Osteocyte (in vitro differentiated cells): ENCODE measurements around the gene NFIB. TPM values are rescaled to one million over a fixed set of nuclear protein-coding genes. Genes with fewer than 3 reads are reported as not detected.

ENCODE experiments used
- DNase-seq: peaks from one replicate; pipeline ENCODE4 v3.0.0; 2021; ENCODE audit warnings: mixed read lengths; ENCODE audit not compliant: unreplicated experiment; ENCODE audit errors: extremely low spot score
- H3K27ac Mint-ChIP-seq: one replicate; pipeline ENCODE4 v1.8.0; 2021; ENCODE audit warnings: mild to moderate bottlenecking, mixed read lengths; ENCODE audit not compliant: unreplicated experiment
- H3K27me3 Mint-ChIP-seq: one replicate; pipeline ENCODE4 v1.8.0; 2021; ENCODE audit warnings: mixed read lengths; ENCODE audit not compliant: unreplicated experiment
- H3K36me3 Mint-ChIP-seq: one replicate; pipeline ENCODE4 v1.8.0; 2021; ENCODE audit warnings: mixed read lengths; ENCODE audit not compliant: unreplicated experiment
- H3K4me1 Mint-ChIP-seq: one replicate; pipeline ENCODE4 v1.8.0; 2021; ENCODE audit warnings: mixed read lengths; ENCODE audit not compliant: unreplicated experiment
- H3K4me3 Mint-ChIP-seq: one replicate; pipeline ENCODE4 v1.8.0; 2021; ENCODE audit warnings: mild to moderate bottlenecking, moderate library complexity, mixed read lengths; ENCODE audit not compliant: unreplicated experiment
- H3K9me3 Mint-ChIP-seq: one replicate; pipeline ENCODE4 v1.8.0; 2021; ENCODE audit warnings: mixed read lengths; ENCODE audit not compliant: unreplicated experiment
- total RNA-seq: library from RNA; stranded (reverse); gene quantifications from 2 replicates; pipeline ENCODE4 v1.2.1, GENCODE V29; 2021
- TF ChIP-seq, protein P1 (sequence below): fragments of 200-600 bp; sonication (generic); IDR thresholded peaks from 2 replicates; pipeline ENCODE4 v1.5.0; 2021; ENCODE audit warnings: antibody characterized with exemption, mild to moderate bottlenecking, moderate library complexity

NFIB gene
- total RNA-seq, 1 donor from 2014 or later, result 36.1 TPM

DNA sequence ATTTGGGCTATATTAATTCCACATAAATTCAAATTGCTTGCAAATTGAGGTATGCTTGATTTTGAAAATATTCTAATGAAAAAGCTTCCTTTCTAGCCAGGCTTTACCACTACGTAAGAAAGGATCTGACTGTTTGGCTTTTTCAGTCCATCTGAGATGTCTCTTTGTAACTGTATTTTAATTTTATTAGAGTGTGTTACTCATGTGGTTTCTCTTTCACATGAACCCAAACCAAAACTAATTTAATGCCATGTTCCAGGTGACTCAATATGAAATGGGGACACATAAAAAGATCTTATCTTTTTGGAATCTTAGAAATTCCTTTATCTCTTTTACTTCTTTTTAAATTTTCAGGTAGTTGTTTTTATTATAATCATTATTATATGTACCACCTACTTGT, 85.3 kb downstream of the NFIB start:
- H3K4me1 Mint-ChIP-seq, result peaks cover 3% of the 10 kb centered on the region
- H3K27me3 Mint-ChIP-seq, result no peaks in the 10 kb centered on the region
- no peak for DNase-seq
- H3K4me3 Mint-ChIP-seq, result no peak overlapping the region
- H3K36me3 Mint-ChIP-seq, result peaks cover 2% of the 10 kb centered on the region
- TF ChIP-seq, protein P1, sequence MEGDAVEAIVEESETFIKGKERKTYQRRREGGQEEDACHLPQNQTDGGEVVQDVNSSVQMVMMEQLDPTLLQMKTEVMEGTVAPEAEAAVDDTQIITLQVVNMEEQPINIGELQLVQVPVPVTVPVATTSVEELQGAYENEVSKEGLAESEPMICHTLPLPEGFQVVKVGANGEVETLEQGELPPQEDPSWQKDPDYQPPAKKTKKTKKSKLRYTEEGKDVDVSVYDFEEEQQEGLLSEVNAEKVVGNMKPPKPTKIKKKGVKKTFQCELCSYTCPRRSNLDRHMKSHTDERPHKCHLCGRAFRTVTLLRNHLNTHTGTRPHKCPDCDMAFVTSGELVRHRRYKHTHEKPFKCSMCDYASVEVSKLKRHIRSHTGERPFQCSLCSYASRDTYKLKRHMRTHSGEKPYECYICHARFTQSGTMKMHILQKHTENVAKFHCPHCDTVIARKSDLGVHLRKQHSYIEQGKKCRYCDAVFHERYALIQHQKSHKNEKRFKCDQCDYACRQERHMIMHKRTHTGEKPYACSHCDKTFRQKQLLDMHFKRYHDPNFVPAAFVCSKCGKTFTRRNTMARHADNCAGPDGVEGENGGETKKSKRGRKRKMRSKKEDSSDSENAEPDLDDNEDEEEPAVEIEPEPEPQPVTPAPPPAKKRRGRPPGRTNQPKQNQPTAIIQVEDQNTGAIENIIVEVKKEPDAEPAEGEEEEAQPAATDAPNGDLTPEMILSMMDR, result no peak
- no peaks in the 10 kb centered on the region for H3K9me3 Mint-ChIP-seq
- H3K27ac Mint-ChIP-seq, result no peak overlapping the region

DNA sequence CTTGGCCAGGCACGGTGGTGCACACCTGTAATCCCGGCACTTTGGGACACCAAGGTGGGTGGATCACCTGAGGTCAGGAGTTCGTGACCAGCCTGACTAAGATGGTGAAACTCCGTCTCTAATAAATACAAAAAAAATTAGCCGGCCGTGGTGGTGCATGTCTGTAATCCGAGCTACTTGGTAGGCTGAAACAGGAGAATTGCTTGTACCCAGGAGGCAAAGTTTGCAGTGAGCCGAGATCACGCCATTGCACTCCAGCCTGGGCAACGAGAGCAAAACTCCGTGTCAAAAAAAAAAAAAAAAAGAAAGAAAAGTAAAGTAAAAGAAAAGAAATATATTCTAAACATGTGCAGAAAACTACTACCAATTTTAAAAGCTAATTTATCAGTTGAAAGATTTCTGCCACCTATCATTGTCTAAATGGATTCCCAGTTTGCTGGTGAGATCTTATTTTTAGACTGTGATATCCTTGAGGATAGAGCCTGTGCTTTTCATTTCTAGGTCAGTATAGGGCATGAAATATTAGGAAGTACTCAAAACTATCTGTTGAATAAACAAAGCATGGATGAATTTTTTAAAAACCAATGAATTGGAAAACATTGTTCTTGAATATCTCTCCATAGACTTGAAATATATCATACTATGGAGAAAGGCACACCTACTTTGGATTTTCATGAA, 86.9 kb downstream of the NFIB start:
- no peak for DNase-seq
- Mint-ChIP-seq H3K9me3 (no peaks in the 10 kb centered on the region), H3K27me3 (no peaks in the 10 kb centered on the region), H3K27ac (no peak overlapping the region), H3K4me1 (peaks cover 9% of the 10 kb centered on the region), H3K4me3 (no peak overlapping the region), H3K36me3 (peaks cover 2% of the 10 kb centered on the region)
- TF ChIP-seq, protein P1, result no peak

DNA sequence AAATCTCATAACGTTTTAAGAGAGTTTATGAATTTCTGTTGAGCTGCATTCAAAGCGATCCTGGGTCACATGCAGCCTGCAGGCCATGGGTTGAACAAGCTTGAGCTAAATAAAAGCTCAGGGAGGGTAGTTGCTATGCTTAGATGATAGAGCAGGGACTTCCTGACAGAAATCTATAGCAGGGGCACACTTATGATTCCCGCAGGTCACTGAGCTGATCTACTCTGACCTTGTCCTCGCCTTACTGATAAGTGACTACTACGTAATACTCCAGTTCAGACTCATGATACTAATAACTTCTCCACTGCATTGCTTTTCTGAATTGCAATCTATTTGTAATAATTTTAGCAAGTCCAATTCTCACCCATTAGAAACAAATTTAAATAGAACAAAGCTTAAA, 90.9 kb downstream of the NFIB start:
- peaks cover 2% of the 10 kb centered on the region for H3K36me3 Mint-ChIP-seq
- no peaks in the 10 kb centered on the region for H3K27me3 Mint-ChIP-seq
- no peak for DNase-seq
- peaks cover 46% of the 10 kb centered on the region for H3K4me1 Mint-ChIP-seq
- H3K9me3 Mint-ChIP-seq, result no peaks in the 10 kb centered on the region
- H3K4me3 Mint-ChIP-seq, result no peak overlapping the region
- no peak overlapping the region for H3K27ac Mint-ChIP-seq
- TF ChIP-seq, protein P1, result no peak

GRCh38 chr9:14222149-14222835, 91.6 kb downstream of the NFIB start:
- DNase-seq, result no peak
- Mint-ChIP-seq H3K27me3 (no peaks in the 10 kb centered on the region), H3K9me3 (no peaks in the 10 kb centered on the region), H3K36me3 (peaks cover 2% of the 10 kb centered on the region), H3K4me3 (no peak overlapping the region), H3K4me1 (peaks cover 50% of the 10 kb centered on the region), H3K27ac (peak overlapping the region; percentile 77)
- TF ChIP-seq, protein P1, result no peak

DNA sequence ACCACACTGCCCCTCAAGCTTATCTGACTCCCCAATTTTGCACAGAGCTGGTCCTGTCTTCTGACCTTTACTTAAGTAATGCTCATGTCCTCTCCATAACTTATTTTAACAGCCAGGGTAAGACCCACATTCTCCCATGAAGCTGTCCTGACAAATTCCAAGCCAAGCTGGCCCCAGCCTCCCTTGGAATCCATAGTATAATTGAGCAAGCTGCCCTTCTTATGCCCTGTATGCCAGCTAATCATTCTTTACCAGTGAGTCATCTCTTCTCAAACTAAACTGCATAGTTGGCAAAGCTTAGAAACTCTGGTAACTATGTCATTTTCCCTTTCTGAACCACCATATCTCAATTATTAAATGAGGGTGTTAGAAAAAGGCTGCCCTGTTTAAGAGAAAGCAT, 92.4 kb downstream of the NFIB start:
- H3K4me3 Mint-ChIP-seq, result no peak overlapping the region
- peaks cover 50% of the 10 kb centered on the region for H3K4me1 Mint-ChIP-seq

More for the DNA sequence above, 92.4 kb downstream of the NFIB start:
- H3K36me3 Mint-ChIP-seq, result peaks cover 2% of the 10 kb centered on the region
- H3K27me3 Mint-ChIP-seq, result no peaks in the 10 kb centered on the region
- peak overlapping the region; percentile 77 for H3K27ac Mint-ChIP-seq
- TF ChIP-seq, protein P1, result no peak
- DNase-seq, result no peak
- H3K9me3 Mint-ChIP-seq, result no peaks in the 10 kb centered on the region
